Hindlimb muscle (tissue), 1 donor: ENCODE results near the gene RBM4. TPM values are rescaled to one million over a fixed set of nuclear protein-coding genes. Genes with fewer than 3 reads are reported as not detected.
"Not testable (repeated sequence)": the region's sequence is repeated elsewhere in the genome, so short reads cannot be mapped to it uniquely, and the experiment has no call there.

ENCODE experiments used
- DNase-seq: peaks from one replicate; pipeline ENCODE4 v3.0.0-alpha.2; 2013
- polyA plus RNA-seq: library from polyadenylated mRNA; unstranded; fragments of 120-200 nt; gene quantifications from one replicate; pipeline ENCODE4 v1.2.1, GENCODE V29; 2013; ENCODE audit not compliant: insufficient read length

Gene RBM4
- polyA plus RNA-seq, 1 donor, result 141 TPM

DNA sequence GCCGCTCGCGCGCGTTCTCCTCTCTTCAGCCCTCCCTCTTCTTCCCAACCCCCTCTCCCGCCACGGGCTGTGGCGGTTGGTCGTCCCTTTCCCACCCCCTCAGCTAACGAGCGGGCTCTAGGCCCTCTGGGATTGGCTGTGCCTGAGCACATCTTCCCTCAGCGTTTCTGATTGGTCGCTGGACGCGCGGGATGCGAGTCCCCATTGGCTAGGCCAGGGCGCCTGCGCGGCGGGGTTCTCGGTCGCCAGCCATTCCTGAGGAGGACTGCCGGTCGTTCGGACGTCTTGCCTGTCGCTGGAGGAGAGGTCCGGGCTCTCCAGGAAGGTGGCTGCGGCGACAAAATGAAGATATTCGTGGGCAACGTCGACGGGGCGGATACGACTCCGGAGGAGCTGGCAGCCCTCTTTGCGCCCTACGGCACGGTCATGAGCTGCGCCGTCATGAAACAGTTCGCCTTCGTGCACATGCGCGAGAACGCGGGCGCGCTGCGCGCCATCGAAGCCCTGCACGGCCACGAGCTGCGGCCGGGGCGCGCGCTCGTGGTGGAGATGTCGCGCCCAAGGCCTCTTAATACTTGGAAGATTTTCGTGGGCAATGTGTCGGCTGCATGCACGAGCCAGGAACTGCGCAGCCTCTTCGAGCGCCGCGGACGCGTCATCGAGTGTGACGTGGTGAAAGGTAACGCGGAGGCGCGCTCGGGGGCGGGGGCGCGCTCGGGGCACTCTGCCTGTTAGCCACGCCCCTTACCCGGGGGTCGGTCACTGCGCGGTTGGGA lies 21.9 kb upstream of the RBM4 start, which contains the start of gene RBM14:
RBM14 (plus strand) TSS at position 252 of the 776 bp plus-strand sequence; CDS start at position 343, 91 bp downstream.
- peak; percentile 99 for DNase-seq

DNA sequence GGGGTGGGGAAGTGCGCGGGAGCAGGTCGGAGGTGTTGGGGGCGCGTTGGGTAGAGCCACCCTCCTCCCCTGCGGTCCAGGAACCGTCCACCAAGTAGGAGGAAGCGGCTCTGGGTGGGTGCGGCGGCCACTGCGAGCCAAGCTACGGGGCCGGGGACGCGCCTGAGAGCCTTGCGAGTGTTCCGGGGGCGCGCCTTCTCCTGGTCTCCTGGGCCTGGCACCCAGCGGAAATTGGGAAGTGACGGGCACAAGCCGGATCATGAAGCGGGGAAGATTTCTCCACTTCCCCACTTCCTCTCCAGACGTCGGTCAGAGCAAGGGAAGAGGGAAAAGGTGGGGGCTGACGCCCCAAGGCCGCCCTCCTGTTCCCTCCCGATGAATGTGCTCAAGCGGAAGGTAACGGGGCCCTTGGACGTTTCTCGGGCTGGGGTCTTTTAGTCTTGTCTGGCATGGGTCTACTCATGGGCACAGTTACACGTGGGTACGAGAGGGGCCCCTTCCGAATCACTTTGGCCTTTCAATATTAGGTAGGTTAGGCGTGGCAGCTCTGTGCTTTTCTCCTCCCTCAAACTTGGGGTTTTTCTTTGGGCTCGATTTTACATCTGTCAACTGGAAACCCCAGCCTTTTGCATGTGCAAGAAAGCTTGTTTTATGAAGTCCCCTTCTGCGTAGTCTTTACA lies 21.2 kb upstream of the RBM4 start:
- DNase-seq, result no peak

DNA sequence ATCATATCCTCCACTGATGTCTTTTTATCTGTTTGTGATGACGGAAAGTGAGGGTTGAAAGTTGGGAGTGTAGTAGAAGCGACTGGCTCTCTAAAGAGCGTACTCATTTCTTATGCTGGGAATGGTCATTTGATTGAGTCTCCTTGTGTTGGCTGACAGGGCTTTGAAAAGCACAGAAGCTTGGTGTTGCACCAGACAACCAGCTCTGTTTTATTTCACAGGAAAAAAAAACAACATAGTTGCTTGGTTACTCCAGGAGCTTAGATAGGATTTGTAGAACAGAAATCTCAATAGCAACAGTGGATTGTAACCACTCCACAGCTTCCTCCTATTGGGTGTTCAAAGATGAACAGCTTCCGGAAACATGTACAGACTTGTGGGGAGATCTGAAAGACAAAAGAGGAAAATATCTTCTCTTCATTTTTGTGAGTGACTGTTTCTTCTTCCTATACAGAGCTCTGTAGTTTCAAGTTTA lies 19.4 kb upstream of the RBM4 start:
- no peak for DNase-seq

DNA sequence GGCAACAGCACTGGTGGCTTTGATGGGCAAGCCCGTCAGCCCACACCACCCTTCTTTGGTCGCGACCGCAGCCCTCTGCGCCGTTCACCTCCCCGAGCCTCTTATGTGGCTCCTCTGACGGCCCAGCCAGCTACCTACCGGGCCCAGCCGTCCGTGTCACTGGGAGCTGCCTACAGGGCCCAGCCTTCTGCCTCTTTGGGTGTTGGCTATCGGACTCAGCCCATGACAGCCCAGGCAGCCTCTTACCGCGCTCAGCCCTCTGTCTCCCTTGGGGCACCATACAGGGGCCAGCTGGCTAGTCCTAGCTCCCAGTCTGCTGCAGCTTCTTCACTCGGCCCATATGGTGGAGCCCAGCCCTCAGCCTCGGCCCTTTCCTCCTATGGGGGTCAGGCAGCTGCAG lies 14.1 kb upstream of the RBM4 start:
- no peak for DNase-seq

DNA sequence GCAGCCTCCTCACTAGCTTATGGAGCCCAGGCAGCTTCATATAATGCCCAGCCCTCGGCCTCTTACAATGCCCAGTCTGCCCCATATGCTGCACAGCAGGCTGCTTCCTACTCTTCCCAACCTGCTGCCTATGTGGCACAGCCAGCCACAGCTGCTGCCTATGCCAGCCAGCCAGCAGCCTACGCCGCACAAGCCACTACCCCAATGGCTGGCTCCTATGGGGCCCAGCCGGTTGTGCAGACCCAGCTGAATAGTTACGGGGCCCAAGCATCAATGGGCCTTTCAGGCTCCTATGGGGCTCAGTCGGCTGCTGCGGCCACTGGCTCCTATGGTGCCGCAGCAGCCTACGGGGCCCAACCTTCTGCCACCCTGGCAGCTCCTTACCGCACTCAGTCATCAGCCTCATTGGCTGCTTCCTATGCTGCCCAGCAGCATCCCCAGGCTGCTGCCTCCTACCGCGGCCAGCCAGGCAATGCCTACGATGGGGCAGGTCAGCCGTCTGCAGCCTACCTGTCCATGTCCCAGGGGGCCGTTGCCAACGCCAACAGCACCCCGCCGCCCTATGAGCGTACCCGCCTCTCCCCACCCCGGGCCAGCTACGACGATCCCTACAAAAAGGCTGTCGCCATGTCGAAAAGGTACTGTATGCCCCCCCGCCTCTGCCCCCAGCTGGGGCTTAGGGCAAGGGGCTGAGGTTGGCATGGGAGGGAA lies 13.3 kb upstream of the RBM4 start:
- no peak for DNase-seq

DNA sequence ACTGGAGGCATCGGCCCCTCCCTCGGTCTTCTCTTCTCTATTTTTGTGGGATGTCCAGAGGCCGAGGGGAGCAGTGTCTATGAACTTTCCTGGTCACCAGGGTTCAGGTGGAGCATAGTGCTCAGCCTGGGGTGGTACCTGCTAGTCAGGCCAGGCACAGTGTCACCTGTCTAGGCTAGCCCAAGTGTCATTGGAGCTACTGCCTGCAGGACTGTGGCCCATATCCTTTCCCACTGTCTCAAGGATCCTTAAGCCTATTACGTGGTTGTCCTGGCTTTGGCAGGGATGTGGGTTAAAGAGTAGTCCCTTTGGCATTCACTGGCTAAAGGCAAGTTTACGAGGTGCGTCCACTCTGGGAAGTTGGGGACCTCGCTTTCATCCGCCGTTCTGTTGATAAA lies 12.8 kb upstream of the RBM4 start:
- no peak for DNase-seq

DNA sequence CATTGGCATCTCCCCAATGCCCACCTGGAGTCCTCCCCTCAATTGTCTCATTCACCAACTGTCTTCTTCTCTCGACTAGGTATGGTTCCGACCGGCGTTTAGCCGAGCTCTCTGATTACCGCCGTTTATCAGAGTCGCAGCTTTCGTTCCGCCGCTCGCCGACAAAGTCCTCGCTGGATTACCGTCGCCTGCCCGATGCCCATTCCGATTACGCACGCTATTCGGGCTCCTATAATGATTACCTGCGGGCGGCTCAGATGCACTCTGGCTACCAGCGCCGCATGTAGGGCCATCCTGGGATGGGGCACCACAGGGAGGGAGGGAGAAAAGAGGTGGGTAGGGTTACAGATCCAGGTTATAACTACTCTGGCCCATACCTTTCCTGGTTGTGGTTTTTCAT lies 12.1 kb upstream of the RBM4 start:
- DNase-seq, result no peak

DNA sequence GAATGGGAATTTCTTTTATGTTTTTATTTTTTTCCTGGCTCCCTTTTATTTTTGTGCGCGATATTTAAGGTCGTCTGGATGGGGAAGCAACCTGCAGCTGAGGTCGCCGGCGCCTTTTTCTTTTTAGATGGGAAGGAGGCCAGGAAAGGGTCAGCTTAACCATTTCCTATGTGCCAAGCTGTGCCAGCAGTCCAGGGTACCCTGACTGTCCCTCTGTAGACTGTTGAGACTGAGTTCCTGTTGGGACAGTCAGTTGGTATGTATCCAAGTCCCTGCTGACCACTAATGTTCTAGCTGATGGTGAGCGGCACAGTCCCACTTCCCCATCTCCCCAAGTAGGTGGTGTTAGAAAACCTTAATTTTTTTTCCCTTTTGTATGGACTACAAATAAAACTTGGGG lies 11.6 kb upstream of the RBM4 start:
- no peak for DNase-seq

DNA sequence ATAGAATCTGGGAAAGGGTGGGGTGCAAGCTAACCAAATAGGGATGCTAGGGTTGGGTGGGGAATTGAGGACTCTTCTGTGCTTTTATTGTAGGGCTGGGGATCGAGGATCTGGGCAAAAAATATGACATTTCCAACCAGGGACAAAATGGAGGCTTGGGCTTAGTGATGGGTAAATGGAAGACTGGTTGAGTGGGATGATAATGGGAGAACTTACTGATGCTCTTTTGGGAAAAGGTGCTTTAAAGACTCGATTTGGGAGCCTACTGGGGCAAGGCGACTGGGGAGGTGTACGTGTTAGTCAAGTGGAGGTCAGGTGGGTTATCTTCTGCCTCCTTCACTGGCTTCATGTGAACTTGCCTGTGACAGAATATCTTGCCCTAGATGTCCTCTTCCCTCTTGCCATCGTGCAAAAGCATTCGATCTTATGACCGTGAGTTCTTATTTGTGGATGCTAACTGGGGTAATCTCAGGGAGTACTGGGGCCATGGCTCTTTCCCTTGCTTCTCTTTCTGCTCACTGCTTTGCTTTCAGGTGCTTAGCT lies 10.4 kb upstream of the RBM4 start:
- DNase-seq, result no peak

DNA sequence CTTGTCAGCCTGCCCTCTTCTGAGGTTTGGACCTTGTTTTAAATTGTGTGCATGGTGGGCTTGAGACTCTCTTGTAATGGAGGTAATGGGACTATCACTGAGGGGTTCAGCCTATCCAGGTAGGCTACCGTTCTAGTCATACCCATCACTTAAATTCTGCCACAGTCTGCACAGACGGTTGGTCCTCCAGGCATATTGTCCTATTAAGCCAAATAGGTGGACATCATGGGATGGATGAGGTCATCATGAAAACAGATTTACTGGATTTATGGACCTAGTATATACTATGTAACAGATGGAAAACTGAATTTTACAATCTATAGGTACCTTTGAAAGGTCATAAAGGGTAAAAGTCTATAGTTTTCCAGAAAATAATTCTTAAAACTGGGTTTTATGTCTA lies 9.1 kb upstream of the RBM4 start:
- no peak for DNase-seq

DNA sequence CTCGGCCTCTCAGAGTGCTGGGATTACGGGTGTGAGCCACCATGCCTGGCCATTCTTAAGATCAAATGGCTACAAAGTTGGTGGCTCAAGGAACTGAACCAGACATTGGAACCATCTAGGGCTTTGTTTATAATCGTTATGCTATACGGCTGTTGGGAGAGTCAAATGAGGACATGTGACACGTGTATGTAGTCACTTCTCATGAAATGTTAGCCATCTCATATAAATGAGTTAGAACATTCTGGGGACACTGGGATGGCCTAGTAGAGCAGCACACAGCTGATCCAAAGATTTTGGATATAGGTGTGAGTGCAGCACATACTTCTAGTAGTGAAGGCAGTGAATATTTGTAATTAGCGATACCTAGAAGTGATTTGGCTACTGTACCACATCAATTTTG lies 6.6 kb upstream of the RBM4 start:
- no peak for DNase-seq

DNA sequence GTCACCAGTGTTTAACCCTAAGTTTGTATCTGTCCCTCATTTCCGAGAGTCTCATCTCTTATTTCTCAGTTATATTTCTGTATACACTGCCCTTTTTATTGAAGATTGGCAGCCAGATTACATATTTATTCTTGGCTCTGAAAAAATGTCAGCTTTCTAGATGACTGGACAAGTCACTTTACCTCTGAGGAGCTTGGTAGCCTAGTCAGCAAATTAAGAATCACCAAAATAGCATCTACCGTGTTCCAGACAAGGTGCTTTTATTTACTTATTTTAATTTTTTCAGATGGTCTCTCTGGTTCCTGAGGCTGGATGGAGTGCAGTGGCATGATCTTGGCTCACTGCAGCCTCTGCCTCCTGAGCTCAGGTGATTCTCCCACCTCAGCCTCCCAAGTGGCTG lies 5.6 kb upstream of the RBM4 start:
- DNase-seq, result no peak

DNA sequence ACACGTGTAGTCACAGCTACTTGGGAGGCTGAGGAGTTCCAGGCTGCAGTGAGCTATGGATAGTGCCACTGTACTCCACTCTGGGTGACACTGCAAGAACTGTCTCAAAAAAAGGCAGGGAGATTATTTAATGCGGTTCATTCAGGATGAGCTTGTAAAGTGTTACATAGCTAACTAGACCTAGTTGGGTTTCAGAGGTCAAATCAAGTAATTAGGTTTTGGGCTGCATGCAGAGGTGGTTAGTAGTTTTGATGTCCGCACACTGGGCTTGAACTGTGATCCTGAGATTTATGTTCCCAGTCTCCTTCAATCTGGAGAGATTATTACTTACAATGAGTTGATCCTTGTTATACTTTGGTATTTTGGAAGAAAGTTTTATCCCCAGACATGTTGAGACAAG lies 2.1 kb upstream of the RBM4 start:
- no peak for DNase-seq

DNA sequence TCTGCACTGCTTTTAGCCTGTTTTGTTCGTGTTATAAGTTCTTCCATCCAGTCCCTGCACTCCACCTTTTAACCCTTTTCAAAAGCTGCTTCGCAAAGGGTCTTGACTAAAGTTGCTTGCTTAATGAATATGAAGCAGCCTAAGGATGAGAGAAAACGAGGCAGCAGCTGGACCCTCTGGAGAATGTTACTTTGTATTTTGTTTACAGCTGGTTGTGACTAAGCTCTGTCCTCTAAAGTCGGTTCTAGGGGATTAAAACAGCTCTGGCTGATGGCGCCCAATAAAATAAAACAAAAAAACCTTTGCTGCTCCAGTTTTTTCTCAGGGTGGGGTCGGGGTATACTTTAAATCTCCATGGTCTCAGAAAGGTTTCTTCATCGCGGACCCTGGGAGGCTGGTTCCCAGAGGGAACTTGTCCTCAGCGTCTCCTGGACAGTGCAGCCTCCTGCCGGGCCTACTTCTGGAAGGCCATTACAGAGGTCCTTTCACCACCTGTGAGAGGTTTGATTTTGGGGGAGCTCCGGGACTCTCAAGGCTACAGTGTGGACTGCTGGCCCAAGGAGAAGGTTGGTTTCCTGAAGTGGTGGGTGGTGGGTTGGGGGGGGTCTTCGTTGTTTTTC lies 836 bp upstream of the RBM4 start:
- DNase-seq, result no peak

DNA sequence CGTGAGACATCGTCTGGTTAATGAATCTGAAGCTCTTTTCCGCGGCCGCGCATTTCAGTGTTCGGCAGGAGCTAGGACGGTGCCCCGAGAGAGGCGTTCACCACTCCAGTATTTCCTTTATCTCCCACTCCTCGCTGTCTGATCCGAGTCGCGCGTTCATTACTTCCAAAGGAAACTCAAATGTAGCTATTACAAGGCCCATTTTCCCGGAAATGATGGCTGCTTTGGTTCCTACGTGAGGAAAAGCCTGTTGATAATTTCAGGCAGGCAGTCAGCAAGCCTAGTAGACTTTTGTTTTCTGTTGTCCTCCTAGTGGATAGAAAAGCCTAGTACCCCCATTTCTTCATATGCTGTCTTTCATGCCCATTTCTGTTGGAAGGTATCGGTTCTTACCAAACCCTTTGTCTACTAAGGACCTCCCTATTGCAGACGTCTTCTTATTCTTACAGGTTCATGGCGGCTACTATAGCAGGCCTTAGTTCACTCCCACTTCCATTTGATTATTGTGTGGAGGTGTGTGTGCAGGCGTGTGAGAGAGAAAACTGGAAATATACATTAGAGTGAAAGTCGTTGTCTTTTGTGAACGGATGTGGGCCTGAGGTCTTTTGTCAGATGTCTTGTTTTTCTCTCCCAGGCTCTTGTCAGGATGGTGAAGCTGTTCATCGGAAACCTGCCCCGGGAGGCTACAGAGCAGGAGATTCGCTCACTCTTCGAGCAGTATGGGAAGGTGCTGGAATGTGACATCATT lies 737 bp downstream of the RBM4 start:
- DNase-seq, result no peak

DNA sequence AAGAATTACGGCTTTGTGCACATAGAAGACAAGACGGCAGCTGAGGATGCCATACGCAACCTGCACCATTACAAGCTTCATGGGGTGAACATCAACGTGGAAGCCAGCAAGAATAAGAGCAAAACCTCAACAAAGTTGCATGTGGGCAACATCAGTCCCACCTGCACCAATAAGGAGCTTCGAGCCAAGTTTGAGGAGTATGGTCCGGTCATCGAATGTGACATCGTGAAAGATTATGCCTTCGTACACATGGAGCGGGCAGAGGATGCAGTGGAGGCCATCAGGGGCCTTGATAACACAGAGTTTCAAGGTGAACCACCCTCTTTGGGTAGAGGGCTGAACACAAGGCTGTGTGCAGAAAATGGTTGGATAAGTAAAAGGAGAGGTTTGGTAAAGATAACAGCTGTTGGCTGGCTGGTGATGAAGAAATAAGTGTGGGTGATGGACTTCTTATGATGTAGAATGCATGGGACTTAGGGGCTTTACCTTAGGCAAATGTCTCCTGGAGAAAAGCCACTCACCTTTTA lies 1.4 kb downstream of the RBM4 start:
- DNase-seq, result not testable (repeated sequence)

DNA sequence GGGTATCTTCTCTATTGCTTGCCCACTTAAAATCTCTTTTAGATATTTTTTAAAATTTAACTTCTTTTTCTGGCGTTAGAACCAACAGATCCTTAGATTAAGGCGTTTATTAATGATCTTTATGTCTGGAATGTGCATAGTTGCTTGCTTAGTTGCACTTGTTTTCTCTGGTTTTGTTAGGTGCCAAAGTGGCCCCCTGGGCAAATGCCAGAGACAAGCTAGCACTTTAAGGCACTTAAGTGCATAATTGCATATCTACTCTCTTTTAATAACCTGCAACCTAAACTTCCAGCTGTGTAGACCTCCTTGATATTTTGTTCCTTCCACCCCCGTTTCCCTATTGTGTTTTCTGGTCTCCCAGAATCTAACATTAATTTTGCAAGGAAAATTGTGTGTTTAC lies 3.3 kb downstream of the RBM4 start:
- DNase-seq, result no peak

DNA sequence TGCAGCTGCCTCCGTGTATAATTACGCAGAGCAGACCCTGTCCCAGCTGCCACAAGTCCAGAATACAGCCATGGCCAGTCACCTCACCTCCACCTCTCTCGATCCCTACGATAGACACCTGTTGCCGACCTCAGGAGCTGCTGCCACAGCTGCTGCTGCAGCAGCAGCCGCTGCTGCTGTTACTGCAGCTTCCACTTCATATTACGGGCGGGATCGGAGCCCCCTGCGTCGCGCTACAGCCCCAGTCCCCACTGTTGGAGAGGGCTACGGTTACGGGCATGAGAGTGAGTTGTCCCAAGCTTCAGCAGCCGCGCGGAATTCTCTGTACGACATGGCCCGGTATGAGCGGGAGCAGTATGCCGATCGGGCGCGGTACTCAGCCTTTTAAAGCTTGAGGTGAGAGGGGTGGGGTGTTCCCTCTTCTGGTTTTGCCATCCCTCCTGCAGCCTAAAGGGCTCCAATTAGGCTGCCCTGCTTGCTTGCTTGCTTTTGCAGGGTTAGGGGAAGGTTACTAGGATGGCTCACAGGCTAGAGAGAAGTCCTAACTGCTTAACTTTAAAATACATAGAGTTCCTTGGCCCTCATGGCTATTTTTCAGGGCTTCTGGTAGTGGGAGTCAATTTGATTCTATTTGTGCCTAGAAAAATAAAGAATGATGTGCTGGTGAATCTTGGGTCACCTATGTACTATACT lies 5.4 kb downstream of the RBM4 start:
- no peak for DNase-seq

DNA sequence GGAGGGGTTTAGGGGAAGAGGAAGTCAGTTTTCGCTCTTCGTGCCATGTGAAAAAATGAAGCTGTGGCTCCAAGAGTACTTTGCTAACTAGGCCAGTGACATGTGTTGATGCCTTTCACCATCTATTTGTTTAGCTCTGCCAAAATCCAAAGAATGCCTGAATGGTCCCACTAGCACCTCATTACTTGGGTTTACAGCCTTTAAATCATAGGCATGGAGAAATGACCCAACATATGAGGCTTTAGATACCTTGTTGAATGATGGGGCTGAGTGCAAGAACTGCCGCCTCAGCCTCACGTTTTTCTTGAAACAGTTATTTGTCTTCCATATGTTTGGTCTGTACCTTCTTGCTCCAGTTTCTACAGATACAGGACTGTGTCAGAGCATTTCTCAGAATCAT lies 8.3 kb downstream of the RBM4 start:
- no peak for DNase-seq

DNA sequence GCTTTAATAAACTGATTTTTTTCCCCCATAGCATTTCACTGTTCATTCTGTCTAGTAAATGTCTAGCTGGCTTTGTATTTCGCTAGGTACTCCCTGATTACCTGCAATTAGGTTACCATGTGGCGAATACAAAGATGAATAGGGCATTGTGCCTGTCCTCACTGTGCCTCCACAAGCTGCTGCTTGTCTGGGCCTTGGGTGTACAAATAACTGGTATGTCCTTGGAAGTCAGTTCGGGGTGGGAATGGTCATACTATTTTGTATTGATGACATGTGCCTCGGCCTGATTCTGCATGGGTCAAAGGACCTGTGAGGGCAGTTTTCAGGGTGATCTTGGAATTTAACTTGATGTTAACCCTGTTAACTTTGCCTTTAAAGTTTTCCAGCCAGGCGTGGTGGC lies 11.4 kb downstream of the RBM4 start:
- no peak for DNase-seq

DNA sequence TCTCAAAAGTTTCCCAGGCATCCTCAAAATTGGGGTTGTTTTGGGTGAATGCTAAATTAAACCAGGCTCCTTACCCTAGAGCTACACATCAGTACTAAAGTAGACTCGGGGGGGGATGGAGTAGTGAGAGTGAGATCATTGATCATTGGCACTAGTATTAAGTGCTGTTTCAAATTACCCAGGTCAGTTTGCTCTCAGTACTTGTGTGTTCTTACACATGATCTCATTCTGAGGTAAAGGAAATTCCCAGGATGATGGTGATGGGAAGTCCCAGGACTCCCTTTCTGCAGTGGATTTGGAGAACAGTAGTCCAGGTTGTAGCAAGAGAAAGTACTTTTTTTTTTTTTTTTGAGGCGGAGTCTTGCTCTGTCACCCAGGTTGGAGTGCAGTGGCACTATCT lies 12.5 kb downstream of the RBM4 start:
- DNase-seq, result no peak
